SU-DHL-6 (cell line): ENCODE results near the gene UBR4.

Experiments
- H2AFZ ChIP-seq: fragments of 200-600 bp; sonication (generic); 2 replicates; pipeline ENCODE4 v1.6.1; 2014; ENCODE audit warnings: low read depth, mild to moderate bottlenecking, moderate library complexity, mixed read lengths, antibody characterized with exemption, low read length; ENCODE audit not compliant: severe bottlenecking
- H3F3A ChIP-seq: fragments of 200-600 bp; shearing (Covaris generic); 2 replicates; pipeline ENCODE4 v1.6.0; 2016; ENCODE audit warnings: antibody characterized with exemption, mild to moderate bottlenecking; ENCODE audit not compliant: insufficient read depth
- H3K27ac ChIP-seq: fragments of 200-600 bp; sonication (generic); 2 replicates; pipeline ENCODE4 v1.5.1; 2016; ENCODE audit warnings: low read depth, mild to moderate bottlenecking, low read length, moderate library complexity, mixed read lengths
- H3K27me3 ChIP-seq: fragments of 200-600 bp; sonication (generic), shearing (Covaris generic); 2 replicates; pipeline ENCODE4 v1.6.0; 2014; ENCODE audit warnings: mild to moderate bottlenecking, low read length
- H3K36me3 ChIP-seq: fragments of 200-600 bp; sonication (generic); 2 replicates; pipeline ENCODE4 v1.6.1; 2014; ENCODE audit warnings: mild to moderate bottlenecking, low read length, mixed read lengths
- H3K4me2 ChIP-seq: fragments of 300-600, 200-600 bp; shearing (Covaris generic), sonication (generic); 2 replicates; pipeline ENCODE4 v1.6.0; 2014; ENCODE audit warnings: low read length, low read depth, mild to moderate bottlenecking; ENCODE audit not compliant: poor library complexity, severe bottlenecking
- H3K4me3 ChIP-seq: fragments of 200-600 bp; sonication (generic); 2 replicates; pipeline ENCODE4 v1.5.1; 2014; ENCODE audit warnings: antibody characterized with exemption, low read length, mild to moderate bottlenecking, mixed read lengths; ENCODE audit not compliant: insufficient read depth, poor library complexity, severe bottlenecking
- H3K79me2 ChIP-seq: fragments of 200-600 bp; sonication (generic); 2 replicates; pipeline ENCODE4 v1.6.1; 2014; ENCODE audit warnings: mild to moderate bottlenecking, low read length, moderate library complexity; ENCODE audit not compliant: insufficient read depth
- H3K9ac ChIP-seq: fragments of 200-600 bp; sonication (generic); 2 replicates; pipeline ENCODE4 v1.7.0; 2014; ENCODE audit warnings: mild to moderate bottlenecking, low read length
- H3K9me2 ChIP-seq: fragments of 200-600 bp; sonication (generic); replicated peaks from 2 replicates; pipeline ENCODE4 v1.6.1; 2014; ENCODE audit warnings: low read length; ENCODE audit not compliant: insufficient read depth
- H3K9me3 ChIP-seq: fragments of 200-600 bp; sonication (generic); 2 replicates; pipeline ENCODE4 v1.6.1; 2014; ENCODE audit warnings: low read length, mixed read lengths; ENCODE audit not compliant: insufficient read depth
- H4K20me1 ChIP-seq: fragments of 200-600 bp; sonication (generic); 2 replicates; pipeline ENCODE4 v1.6.1; 2014; ENCODE audit warnings: low read depth, mild to moderate bottlenecking, antibody characterized with exemption, low read length, moderate library complexity, mixed read lengths
- EZH2phosphoT487 ChIP-seq: fragments of 200-600 bp; sonication (generic), shearing (Covaris generic); conservative IDR thresholded peaks from 2 replicates; pipeline ENCODE4 v1.6.1; 2018; ENCODE audit warnings: mild to moderate bottlenecking, antibody characterized with exemption, low read length, moderate library complexity, mixed read lengths
- TF ChIP-seq, protein P1 (sequence below): fragments of 200-600 bp; sonication (generic); IDR thresholded peaks from one replicate; pipeline ENCODE4 v1.5.1; 2017; ENCODE audit warnings: antibody characterized with exemption, mild to moderate bottlenecking, low read length, moderate library complexity; ENCODE audit not compliant: insufficient read depth, poor library complexity, severe bottlenecking

UBR4 gene

DNA sequence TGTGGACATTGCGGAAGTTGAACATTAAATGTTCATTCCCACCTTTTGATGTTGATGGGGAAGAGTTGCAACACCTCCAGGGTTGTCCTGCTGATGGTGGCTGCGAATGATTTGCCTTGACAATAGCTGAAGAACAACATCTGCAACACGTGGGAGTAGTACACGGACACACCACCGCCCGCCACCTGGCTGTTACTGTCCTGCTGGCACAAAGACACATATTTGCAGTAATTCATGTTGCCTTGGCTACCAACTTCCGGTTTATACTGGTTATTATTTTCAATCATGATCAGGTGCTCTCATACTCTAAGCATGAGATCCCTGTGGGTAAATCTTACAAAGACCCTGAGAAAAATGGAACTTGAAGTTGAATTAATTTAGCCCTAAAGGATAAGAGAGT, 55.2 kb downstream of the UBR4 start:
- Histone ChIP-seq H3K79me2 (no peaks in the 10 kb centered on the region), H3K9me2 (no peaks in the 10 kb centered on the region), H3K4me2 (no peak overlapping the region), H3K4me3 (no peak overlapping the region), H3K36me3 (peaks cover 49% of the 10 kb centered on the region), H3K27ac (no peak overlapping the region), H4K20me1 (no peaks in the 10 kb centered on the region), H3F3A (no peaks in the 10 kb centered on the region), H2AFZ (no peak overlapping the region), H3K9ac (no peak overlapping the region), H3K27me3 (no peaks in the 10 kb centered on the region), H3K9me3 (no peaks in the 10 kb centered on the region)
- TF ChIP-seq, protein P1, sequence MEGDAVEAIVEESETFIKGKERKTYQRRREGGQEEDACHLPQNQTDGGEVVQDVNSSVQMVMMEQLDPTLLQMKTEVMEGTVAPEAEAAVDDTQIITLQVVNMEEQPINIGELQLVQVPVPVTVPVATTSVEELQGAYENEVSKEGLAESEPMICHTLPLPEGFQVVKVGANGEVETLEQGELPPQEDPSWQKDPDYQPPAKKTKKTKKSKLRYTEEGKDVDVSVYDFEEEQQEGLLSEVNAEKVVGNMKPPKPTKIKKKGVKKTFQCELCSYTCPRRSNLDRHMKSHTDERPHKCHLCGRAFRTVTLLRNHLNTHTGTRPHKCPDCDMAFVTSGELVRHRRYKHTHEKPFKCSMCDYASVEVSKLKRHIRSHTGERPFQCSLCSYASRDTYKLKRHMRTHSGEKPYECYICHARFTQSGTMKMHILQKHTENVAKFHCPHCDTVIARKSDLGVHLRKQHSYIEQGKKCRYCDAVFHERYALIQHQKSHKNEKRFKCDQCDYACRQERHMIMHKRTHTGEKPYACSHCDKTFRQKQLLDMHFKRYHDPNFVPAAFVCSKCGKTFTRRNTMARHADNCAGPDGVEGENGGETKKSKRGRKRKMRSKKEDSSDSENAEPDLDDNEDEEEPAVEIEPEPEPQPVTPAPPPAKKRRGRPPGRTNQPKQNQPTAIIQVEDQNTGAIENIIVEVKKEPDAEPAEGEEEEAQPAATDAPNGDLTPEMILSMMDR = no peak
- TF ChIP-seq EZH2phosphoT487 = no peak

DNA sequence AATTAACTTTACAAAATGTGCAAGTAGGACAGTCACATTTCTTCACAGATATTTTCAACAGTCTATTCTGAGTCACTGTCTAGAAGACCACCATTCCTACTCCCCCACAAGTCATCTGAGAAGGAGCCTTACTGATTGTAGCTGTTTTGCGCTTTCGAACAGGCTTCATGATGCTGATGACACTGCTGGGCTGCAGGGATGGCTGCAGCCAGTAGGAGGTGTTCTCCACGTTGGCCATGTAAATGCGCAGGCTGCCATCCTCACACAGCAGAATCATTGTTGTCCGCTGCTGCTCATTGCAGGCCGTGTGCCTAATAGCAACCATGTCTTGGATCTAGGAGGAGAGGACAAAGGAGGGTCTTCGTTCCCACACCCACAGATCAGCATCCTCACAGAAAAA, 56.9 kb downstream of the UBR4 start:
- H3K27me3 ChIP-seq = no peaks in the 10 kb centered on the region
- H3K4me3 ChIP-seq = no peak overlapping the region
- H3K9me3 ChIP-seq = no peaks in the 10 kb centered on the region
- H3K79me2 ChIP-seq = no peaks in the 10 kb centered on the region
- H3K36me3 ChIP-seq = peaks cover 45% of the 10 kb centered on the region
- H2AFZ ChIP-seq = no peak overlapping the region
- no peaks in the 10 kb centered on the region for H3F3A ChIP-seq
- no peak overlapping the region for H3K27ac ChIP-seq
- H4K20me1 ChIP-seq = no peaks in the 10 kb centered on the region
- no peaks in the 10 kb centered on the region for H3K9me2 ChIP-seq
- TF ChIP-seq, protein P1 = no peak
- no peak for TF ChIP-seq EZH2phosphoT487
- H3K9ac ChIP-seq = no peak overlapping the region
- no peak overlapping the region for H3K4me2 ChIP-seq

DNA sequence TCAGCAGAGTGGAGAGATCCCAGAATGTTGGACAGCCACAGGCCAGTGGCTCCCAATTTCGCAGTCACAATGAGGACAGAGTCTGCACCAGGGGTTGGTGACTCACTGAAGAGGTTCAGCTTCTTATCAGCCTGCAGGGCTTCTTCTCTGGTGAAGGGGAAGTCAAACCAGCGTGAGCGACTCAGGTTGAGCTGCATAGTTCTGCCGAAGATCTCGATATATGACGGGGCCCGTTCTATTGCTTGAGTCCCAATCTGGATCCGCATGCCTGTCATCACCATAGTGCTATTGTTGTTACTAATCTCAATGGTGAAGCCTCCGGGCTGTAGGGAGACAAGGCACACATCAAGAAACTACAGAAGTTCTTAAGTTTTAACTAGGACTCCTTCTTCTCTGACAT, 58.5 kb downstream of the UBR4 start:
- Histone ChIP-seq H3K4me2 (no peak overlapping the region), H3K27ac (no peak overlapping the region), H3K79me2 (no peaks in the 10 kb centered on the region), H3K36me3 (peaks cover 33% of the 10 kb centered on the region), H3K9me3 (no peaks in the 10 kb centered on the region), H3K27me3 (no peaks in the 10 kb centered on the region), H3K4me3 (no peak overlapping the region), H3K9ac (no peak overlapping the region), H3F3A (no peaks in the 10 kb centered on the region), H2AFZ (no peak overlapping the region), H4K20me1 (no peaks in the 10 kb centered on the region), H3K9me2 (no peaks in the 10 kb centered on the region)
- TF ChIP-seq EZH2phosphoT487 = no peak
- TF ChIP-seq, protein P1 = no peak

DNA sequence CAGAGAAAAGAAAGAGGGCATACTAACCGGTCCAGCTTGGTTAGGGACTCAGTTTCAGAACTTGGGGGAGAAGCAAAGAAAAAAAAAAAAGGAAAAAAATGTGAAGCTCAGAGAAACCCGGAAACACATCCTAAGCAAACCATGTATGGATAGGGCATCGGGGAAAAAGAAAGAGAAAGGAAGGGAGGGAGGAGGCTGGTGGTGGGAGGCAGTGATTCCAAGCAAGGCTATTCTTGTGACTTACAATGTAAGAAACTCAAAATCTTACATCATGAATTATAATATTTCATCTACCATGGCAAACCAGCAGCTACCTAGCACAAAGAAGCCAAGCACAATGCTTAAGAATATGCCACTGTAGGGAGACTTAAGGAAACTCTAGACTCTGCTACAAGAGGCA, 60.3 kb downstream of the UBR4 start:
- no peaks in the 10 kb centered on the region for H3F3A ChIP-seq
- no peak overlapping the region for H3K4me2 ChIP-seq
- no peaks in the 10 kb centered on the region for H3K79me2 ChIP-seq
- H3K36me3 ChIP-seq = peaks cover 33% of the 10 kb centered on the region
- no peak overlapping the region for H2AFZ ChIP-seq
- H3K9me2 ChIP-seq = no peaks in the 10 kb centered on the region
- TF ChIP-seq EZH2phosphoT487 = no peak
- TF ChIP-seq, protein P1 = no peak
- no peaks in the 10 kb centered on the region for H3K27me3 ChIP-seq
- no peak overlapping the region for H3K27ac ChIP-seq
- no peak overlapping the region for H3K9ac ChIP-seq
- H3K4me3 ChIP-seq = no peak overlapping the region
- no peaks in the 10 kb centered on the region for H3K9me3 ChIP-seq
- H4K20me1 ChIP-seq = no peaks in the 10 kb centered on the region
